GM19467 (cell line): Measurements from ENCODE around the gene ECE1.
"Not testable (repeated sequence)": the region's sequence is repeated elsewhere in the genome, so short reads cannot be mapped to it uniquely, and the experiment has no call there.

ENCODE experiments used
- ATAC-seq: cut with Tn5 transposase; IDR thresholded peaks from one replicate; pipeline ENCODE4 v1.9.1; 2021; ENCODE audit warnings: mild to moderate bottlenecking, moderate library complexity; ENCODE audit not compliant: unreplicated experiment

The ECE1 gene

DNA sequence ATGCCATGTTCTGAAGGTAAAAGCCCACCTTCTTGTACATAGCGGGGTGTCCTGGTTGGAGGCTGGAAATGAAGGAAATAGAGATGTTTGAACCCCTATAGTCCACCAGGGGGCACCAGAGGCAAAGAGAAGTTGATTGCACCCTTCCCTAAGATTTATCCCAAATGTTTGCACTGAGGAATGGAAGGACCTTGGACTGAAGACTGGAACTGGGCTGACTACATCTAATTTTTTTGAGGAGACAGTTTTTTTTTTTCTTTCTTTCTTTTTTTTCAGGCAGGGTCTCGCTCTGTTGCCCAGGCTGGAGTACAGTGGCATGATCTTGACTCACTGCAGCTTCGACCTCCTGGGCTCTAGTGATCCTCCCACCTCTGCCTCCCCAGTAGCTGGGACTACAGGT lies 58.2 kb downstream of the ECE1 start:
- no peak for ATAC-seq

DNA sequence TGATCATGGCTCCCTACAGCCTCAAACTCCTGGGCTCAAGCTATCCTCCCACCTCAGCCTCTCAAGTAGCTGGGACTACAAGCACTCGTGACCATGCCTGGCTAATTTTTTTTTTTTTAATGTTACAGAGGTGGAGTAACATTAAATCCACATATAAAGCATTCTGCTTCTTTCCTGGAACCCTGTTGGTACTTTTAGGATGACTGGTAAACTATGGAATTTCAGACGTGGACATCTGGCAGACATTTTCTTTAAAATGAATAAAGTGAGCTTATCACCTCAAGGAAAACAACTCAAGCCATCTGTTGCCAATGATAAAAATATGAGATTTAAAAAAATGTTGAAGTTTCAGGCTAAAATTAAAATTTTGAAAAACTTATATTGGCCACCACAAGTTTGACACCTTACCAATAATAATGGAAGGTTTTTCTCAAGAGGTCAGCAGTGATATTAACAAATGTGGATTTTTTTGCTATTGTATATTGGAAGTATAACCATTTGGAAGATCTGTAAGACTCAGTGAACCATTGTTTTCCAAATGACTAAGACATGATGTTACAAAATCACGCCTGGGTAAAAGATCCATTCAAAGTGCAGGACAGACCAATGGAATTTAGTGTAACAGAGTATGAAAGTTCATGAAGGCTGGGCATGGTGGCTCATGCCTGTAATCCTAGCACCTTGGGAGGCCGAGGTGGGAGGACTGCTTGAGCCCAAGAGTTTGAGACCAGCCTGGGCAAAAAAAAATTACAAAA lies 60.8 kb downstream of the ECE1 start:
- ATAC-seq = no peak

DNA sequence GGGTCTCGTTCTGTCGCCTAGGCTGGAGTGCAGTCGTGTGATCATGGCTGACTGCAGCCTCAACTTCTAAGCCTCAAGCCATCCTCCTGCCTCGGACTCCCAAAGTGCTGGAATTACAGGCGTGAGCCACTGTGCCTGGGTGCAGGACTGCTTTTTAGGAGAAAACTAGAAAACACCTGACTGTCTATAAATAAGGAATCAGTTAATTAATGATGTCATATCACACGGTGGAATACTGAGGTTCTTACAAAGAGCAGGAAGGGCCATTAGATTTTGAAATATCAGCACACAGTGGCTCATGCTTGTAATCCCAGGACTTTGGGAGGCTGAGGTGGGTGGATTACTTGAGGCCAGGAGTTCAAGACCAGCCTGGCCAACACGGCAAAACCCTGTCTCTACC lies 62.0 kb downstream of the ECE1 start:
- not testable (repeated sequence) for ATAC-seq

- no peak for ATAC-seq
Observed at GRCh38 chr1:21225065-21225464, 65.2 kb downstream of the ECE1 start.

GRCh38 chr1:21220815-21221214 lies 69.4 kb downstream of the ECE1 start:
- ATAC-seq = no peak

- no peak for ATAC-seq
Observed at GRCh38 chr1:21219674-21220073, 70.6 kb downstream of the ECE1 start.

DNA sequence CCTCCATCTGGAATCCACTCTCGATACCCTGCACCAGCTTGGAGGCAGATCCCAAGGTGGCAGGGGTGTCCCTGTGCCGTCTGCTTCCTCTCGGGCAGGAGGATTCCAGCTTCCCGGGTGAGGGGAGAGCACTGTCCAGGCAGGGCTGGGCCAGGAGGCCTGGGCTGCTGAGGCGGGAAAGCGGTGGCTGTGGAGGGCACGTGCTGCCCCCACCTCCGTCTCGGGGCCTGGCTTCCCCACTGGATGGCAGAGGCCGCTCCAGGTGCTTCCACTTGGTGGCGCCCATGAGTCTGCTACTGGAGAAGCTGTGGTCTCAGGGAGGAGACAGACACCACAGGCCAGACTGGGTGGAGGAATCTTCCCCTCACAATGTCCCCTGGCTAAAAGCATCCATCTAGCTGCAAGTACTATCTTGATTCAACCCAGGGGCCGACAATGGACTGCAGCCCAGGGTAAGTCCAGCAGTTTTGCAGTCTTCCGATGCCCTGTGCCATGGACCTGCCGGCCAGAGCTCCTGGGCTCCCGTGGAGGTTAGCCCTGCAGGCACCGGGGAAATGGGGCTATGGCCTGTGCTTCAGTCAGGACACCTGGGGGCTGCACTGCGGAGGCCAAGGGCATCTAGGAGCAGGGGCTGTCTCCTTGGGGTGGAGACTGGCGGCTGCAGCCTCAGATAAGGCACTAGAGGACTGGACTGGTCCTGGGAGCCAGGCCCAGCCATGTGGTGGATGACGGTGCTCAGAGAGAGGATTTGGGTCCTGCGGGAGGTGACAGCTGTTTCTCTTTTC lies 72.3 kb downstream of the ECE1 start:
- ATAC-seq = no peak

GRCh38 chr1:21216835-21217811 lies 73.1 kb downstream of the ECE1 start:
- ATAC-seq = no peak

GRCh38 chr1:21212126-21212525 lies 78.1 kb downstream of the ECE1 start:
- ATAC-seq = no peak

DNA sequence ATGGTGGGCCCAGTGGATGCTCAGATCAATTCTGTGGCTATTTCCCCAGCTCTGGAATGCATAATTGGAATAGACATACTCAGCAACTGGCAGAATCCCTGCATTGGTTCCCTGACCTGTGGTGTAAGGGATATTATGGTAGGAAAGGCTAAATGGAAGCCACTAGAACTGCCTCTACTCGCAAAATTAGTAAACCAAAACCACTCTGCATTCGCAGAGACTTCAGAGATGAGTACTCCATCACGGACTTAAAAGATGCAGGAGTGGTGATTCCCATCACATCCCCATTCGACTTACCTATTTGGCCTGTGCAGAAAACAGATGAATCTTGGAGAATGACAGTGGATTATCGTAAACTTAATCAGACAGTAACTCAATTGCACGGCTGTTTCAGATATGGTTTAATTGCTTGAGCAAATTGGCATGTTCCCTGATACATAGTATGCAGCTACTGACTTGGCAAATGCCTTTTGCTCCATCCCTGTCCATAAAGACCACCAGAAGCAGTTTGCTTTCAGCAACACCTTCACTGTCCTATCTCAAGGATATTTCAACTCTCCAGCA lies 82.0 kb downstream of the ECE1 start:
- not testable (repeated sequence) for ATAC-seq

- ATAC-seq = no peak
Observed at GRCh38 chr1:21206117-21206516, 84.1 kb downstream of the ECE1 start.

GRCh38 chr1:21205416-21205815 lies 84.8 kb downstream of the ECE1 start:
- ATAC-seq = no peak

DNA sequence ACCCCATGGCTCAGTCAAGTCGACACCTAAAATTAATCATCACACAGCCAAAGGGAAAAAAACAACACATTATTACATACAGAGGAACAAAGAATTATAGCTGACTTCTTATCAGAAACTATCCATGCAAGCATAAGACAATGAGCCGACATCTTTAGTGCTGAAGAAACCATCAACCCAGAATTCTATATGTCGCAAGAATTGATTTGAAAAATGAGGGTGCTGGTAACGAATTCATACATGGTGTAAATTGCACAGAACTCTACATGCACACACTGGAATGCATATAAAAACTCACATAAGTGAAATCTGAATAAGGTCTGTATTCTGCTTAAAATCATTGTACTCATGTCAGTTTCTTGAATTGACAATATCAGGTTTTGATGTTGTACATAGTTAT lies 88.6 kb downstream of the ECE1 start:
- ATAC-seq = no peak

DNA sequence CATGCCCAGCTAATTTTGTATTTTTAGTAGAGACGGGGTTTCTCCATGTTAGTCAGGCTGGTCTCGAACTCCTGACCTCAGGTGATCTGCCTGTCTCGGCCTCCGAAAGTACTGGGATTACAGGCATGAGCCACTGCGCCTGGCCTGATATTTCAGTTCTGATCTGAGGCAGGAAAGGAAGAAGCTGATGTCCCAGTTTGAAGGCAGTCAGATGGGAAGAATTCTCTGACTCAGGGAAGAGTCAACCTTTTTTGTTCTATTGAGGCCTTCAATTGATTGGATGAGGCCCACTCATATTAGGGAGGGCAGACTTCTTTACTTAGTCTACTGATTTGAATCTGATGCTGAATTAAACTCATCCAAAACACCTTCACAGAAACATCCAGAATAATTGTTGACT lies 89.0 kb downstream of the ECE1 start:
- not testable (repeated sequence) for ATAC-seq

- ATAC-seq = no peak
Observed at GRCh38 chr1:21200767-21201166, 89.5 kb downstream of the ECE1 start.

DNA sequence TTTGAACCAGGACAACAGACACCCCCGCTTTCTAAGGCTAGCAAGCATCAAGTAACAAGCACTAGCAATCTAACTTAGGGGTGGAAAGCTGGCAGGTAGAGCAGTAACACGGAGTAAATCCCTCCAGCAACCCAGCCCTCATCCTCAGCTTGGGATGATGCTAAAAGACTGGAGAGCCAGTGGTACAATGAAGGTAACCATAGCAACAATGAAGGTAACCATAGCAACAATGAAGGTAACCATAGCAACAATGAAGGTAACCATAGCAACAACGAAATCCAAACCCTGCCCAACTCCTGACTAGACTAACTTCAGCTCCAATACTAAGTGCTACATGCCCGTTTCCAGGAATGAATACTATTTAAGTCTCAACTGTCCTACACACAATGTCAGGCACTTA lies 91.3 kb downstream of the ECE1 start:
- ATAC-seq = no peak

- ATAC-seq = no peak
Observed at GRCh38 chr1:21192871-21193270, 97.4 kb downstream of the ECE1 start.

DNA sequence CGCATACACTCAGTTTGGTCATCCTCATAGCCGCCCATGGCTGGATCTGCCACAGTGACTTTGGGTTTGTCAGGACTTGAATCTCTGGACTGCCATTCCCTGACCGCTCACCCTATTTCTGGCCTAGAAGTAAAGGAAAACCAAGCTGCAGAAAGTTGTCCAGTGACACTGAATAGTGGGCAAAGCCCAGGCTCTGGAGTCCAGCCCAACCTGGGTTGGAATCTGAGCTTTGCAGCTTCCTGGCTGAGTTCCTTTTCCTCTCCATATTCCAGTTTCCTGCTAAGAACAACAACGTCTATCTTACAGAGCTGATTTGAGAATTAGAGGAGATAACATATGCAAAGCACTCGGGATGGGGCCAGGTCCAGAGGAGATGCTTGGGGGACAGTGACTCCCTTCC lies 98.0 kb downstream of the ECE1 start:
- no peak for ATAC-seq

DNA sequence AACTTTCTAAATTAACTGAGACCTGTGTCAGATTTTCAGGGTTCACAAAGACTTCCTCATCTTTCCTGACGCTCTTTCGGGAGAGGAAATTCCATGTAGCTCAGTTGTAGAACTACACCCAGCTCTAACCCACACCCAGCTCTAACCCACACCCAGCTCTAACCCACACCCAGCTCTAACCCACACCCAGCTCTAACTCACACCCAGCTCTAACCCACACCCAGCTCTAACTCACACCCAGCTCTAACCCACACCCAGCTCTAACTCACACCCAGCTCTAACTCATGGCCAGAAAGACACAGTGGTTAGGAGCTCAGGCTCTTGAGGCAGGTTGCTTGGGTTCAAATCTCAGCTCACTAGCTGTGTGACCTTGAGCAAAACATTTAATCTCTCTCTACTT lies 99.5 kb downstream of the ECE1 start:
- not testable (repeated sequence) for ATAC-seq

GRCh38 chr1:21189906-21190500 lies 100.3 kb downstream of the ECE1 start:
- no peak for ATAC-seq
